GM18951 (cell line): ENCODE results near the gene GPR146.

ENCODE experiments used
- POLR2A ChIP-seq: IDR thresholded peaks from 4 replicates; pipeline ENCODE4 v1.6.1; 2011; ENCODE audit warnings: mild to moderate bottlenecking; ENCODE audit not compliant: insufficient read length, insufficient read depth; ENCODE audit errors: extremely low read depth
- in situ Hi-C: fragments of 300-500 bp; cut with MboI; formaldehyde crosslinking; loops from one replicate; pipeline ENCODE4 v1.12.0; 2022; ENCODE audit warnings: low sequenced_read_pairs, mixed read lengths, inconsistent platforms; ENCODE audit not compliant: unreplicated experiment

GPR146 gene

DNA sequence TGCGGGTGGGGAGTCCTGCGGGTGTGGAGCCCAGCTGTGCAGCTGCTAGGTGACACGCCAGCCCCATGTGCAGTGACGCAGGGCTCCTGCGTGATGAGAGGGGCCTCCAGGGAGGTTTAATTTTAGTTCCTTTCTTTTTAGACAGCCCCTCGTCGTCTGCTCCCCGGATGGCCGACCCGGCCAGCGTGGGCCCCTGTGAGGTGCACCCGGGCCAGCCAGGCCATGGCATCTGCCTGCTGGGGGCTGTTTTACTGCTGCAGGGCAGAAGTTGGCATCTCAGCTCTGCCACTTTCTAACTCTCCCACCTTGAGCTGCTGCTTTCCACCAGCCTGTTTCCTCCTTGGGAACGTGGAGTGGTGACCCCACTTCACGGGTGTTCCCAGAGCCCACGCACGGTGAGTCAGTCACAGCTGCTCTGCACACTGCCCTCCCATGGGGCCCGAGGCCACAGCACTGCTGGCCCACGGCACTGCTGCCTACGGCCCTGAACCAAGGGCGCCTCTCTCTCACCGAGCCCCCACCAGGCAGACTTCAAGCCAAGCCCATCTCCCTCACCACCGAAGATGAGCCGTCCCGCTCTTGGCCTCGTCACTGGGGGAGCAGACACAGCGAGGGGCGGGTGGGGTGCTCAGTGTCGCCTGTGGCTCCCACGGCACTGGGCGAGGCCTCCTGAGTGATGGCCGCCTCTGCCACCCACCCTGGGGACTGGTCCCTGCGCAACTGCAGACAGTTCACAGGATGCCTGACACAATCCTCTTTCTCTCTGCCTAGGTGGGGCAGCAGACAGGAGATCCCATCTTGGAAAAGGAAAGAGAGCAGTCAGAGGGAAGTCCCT is 40.1 kb upstream of the GPR146 start:
- no peak for TF ChIP-seq POLR2A
- in situ Hi-C loops: no loop called here

DNA sequence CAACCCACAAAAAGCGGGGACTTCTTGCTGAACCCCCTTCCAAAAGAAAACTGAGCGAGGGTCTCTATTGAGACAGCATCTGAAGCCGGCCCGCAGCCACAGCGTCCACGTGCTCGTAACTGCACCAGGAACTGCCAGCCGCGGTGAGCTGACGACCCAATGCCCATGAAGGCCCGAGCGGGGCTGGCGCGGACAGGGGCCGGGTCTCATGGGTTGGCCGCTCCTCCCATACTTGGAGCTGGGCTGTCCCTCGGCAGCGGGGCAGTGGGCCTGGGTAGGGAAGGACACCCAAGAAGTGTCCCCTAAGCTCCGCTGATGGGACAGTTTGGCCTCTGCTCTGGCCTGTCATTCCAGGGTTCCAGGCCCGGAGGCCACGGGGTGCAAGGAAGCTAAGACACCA is 39.0 kb upstream of the GPR146 start:
- in situ Hi-C loops: no loop called here
- no peak for TF ChIP-seq POLR2A

DNA sequence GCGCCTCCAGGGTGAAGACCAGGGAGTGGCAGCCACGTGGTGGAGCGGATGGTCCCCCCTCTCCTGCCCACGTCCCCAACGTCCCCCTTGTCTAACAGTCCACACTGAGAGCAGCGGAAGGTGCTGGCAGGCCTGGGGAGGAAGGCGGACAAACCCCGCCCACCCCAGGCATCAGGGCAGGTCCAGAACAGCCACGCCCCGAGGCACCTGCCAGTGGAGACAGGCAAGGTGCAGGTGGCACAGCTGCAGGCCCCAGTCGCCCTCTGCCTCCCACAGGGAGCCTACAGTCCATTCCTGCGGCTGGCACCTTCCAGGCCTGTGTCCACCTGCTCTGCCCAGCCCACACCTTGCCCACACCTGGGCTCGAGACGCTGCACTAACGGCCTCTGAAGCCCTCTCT is 36.4 kb upstream of the GPR146 start:
- in situ Hi-C loops: no loop called here

DNA sequence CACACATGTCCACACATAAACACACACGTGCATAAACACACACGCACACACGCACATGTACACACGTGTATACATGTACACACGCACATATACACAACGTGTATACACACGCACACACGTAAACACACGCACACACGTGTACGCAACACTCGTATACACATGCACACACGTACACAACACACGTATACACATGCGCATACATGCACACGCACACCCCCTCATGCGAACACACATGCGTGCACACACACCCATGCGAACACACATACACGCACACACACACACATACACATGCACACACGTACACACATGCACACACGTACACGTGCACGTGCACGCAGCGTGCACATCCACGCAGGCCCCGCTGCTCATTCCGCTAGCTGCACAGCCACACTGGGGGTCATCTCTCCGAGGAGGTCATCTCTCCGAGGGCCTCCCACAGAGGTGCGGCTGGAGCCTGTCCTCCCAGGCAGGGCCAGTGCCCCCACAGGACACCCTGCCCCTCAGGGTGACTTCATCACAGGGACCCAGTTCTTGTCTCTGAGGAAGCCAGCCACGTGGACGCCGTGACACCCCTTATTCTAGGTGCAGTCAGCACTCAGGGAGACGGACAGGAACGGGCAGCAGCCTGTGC is 35.5 kb upstream of the GPR146 start:
- in situ Hi-C loops: no loop called here
- TF ChIP-seq POLR2A: no peak

More for the DNA sequence above, 36.4 kb upstream of the GPR146 start:
- no peak for TF ChIP-seq POLR2A

DNA sequence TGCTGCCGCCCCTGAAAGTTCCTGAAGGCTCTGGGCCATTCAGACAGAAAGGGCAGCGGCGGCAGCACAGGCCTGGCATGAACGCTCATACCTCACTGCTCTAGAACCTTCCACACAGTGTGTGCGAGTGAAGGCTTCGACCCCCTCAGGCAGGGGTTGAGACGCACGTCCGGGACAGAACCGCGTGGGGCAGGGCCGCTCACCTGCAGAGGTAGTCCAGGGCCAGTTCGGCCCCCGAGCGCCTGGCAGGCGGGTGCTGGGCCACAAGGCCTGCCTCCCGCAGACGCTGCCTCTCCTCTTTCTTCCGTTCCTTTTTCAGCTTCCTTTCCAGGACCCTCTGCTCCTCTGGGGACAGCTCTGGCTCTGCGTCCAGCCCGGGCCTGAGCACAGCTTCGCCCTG is 34.6 kb upstream of the GPR146 start:
- TF ChIP-seq POLR2A: no peak

DNA sequence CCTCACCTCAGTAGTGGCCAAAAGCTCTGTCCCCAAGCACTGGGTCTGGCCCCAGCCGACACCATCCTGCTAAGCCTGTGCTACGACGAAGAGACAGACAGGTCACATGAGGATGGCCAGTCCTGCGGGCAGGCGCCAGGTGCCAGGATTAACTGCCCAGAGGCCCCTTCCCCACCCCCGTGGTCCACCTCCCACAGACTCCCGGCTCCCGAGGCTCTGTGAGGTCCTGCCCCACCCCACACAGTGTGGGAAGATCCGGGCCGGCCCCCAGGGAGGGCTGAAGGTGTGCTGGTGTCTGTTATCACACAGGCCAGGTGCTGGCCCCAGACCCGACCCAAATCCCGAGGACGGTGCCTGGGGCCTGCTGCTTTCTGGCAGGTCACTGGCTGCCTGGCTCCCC is 34.1 kb upstream of the GPR146 start:
- in situ Hi-C loops: no loop called here
- no peak for TF ChIP-seq POLR2A

More for the DNA sequence above, 34.6 kb upstream of the GPR146 start:
- in situ Hi-C loops: no loop called here

DNA sequence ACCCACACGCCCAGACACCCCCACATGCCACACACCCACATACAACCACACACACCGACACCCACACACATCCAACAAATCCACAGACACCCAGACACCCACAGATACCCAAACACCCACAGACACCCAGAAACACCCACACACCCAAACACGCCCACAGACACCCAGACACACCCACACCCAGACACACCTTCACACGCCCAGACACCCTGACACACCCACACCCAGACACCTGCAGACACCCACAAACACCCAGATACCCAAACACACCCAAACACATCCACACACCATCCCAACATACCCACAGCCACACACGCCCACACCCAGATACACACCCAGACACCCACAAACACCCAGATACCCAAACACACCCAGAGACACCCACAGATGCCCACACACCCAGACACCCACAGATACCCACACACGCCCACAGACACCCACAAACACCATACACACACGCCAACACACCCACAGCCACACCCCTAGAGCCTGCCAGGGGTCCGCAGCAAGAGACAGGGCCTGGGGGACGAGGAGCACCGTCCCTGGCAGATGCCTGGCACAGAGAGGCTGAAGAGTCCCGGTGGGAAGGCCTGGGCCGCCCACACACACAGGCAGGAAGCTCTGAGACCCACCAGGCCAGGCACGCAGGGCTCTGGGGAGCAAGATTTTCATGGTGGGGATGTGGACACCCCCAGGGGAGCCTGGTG is 32.9 kb upstream of the GPR146 start:
- TF ChIP-seq POLR2A: no peak
- in situ Hi-C loops: no loop called here

DNA sequence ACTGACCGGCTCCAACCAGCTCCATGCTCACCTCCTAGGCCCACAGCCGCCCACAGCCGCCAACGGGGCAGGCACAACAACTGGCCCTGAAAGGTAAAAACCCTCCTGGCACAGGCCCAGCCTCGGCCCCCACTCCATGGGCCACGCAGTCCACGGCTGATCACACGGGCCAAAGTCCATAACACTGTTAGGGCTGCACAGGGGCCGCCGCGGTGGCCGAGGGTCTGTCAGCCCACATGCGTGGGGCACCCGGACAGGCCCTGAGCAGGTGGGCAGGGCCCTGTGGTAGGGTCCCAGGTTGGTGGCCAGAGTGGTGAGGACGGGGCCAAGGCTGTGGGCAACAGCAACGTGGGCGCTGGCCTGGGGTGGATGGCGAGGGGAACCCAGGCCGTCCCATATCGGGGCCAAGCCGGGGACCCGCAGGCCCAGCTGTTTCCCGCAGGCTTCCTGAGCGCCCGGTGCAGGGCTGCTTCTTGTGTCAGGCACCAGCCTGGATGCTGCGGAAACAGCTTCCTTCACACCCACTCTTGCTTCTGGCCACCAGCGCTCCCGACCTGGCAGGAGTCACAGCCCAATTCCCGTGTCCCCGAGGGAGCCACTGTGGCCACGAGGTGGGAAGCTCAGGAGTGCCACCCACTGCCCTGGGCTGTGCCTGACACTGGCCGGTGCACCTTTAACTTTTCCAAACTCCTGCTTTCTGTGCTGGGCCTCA is 32.2 kb upstream of the GPR146 start:
- no peak for TF ChIP-seq POLR2A
- in situ Hi-C loops: no loop called here

DNA sequence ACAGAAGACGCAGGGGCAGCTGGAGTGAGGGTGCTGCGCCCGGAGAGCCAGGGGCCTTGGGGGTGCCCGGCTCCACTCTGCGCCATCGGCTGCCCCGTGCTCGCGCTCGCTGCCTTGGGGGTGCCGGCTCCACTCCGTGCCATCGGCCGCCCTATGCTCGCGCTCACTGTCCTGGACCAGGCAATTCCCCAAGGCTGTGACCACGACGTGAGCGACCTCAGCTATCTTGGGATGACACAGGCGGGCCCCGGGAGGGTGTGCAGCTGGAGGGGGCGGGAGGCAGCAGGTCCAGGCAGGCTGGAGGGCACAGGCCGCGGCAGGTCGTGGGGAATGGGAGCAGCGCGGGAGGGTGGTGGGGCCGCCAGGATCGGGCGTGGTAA is 31.6 kb upstream of the GPR146 start:
- no peak for TF ChIP-seq POLR2A
- in situ Hi-C loops: no loop called here

DNA sequence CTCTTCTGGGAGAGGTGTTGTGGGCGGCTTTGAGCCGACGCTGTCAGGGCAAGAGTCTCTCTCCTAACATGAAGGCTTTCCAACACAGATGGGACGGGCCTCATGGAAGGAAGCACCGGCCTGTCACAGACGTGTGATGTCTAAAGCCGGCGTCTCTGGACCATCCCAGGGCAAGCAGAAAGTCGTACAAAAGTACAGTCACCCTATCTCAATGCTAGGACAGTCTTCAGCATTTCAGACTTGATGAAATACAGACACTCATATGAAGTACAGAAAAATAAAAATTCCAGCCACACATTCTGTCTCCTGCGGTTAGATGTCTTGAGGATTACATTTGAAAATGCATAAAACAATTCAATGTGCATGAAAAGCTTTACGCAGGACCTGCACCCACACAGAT is 30.8 kb upstream of the GPR146 start:
- no peak for TF ChIP-seq POLR2A

DNA sequence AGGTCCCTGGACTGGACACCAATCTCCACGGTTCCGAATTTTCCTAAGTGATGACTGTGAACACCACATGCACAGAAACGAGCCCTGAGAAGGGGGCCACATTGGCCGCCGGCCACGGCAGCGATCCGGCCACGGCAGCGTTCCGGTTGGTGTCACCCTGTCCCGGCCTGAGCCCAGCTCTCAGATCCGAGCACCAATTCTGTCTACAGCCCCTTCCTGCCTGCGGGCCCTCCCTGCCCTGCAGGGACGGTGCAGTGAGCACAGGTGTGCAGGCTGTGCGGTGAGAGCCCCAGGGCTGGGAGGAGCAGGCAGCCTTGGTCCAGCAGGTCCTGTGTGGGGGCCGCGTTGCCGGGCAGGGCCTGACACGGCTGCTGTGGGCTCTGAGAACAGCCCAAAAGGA is 29.7 kb upstream of the GPR146 start:
- TF ChIP-seq POLR2A: no peak
- in situ Hi-C loops: no loop called here

More for the DNA sequence above, 30.8 kb upstream of the GPR146 start:
- in situ Hi-C loops: no loop called here

DNA sequence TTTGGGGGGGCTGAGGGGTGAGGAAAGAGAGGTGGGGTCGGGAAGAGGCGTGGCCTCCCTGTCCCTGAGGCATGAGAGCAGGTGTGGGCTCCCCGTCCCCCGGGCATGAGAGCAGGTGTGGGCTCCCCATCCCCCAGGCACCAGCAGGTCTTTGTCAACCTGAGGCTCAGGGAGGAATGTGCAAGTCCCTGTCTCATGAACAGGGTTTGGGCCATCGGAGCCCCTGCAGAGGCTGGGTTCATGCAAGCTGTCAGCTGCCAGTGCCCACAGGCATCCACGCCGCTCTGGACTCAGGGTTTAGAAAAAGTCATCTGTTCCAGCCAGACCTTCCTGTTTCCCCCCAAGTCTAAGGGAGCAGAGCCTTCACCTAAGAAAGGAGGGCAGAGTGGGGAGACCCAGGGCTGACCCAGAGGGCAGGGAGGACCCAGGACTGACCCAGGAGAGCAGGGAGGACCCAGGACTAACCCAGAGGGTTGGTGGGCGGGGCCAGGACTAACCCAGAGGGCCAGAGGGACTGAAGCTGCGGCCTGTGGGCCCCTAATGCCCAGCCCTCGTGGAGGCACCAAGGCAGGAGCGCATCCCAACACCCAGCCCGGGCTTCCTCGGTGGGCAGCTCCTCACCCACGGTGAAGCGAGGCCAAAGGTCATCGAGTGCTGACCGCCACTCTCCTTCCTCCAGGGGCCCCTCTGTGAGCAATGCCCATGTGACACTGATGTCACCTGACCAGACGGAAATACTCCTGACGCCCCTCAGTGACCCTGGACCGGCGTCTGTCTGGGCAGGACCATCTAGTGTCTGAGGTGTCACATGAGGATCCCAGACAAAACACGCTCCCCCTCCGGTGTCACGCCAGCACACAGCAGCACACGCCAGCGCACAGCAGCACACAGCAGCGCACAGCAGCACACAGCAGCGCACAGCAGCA is 28.9 kb upstream of the GPR146 start:
- in situ Hi-C loops: no loop called here

More for the DNA sequence above, 28.9 kb upstream of the GPR146 start:
- no peak for TF ChIP-seq POLR2A
